ENCODE measurements around the gene SLC24A3.

- TF ChIP-seq CTCF (conservative IDR thresholded peaks at IDR 0.05; ENCODE audit: low read depth, low read length) (no peak), EZH2 (IDR thresholded peaks at IDR 0.05; ENCODE audit: borderline replicate concordance, low read depth, low read length, poor library complexity, severe bottlenecking) (no peak)
These were observed 125.9 kb downstream of the SLC24A3 start for GRCh38 chr20:19338380-19338779.
